Stimulated activated CD8-positive, alpha-beta memory T cell treated with anti-CD3 and anti-CD28 coated beads, Interleukin-12 subunit alpha, Interleukin-12 subunit beta, amount 100 ng/mL, for 1 hour (primary cell): ENCODE data around the gene TALDO1.

Source experiments
- DNase-seq: peaks from one replicate; pipeline ENCODE4 v3.0.0-alpha.2; 2020; ENCODE audit warnings: low read depth

Gene TALDO1

GRCh38 chr11:770642-771616 is 23.7 kb downstream of the TALDO1 start:
- no peak for DNase-seq

- no peak for DNase-seq
Observed at GRCh38 chr11:771617-772204, 24.4 kb downstream of the TALDO1 start.

GRCh38 chr11:772429-773390 is 25.4 kb downstream of the TALDO1 start:
- DNase-seq = no peak

- DNase-seq = no peak
Observed at GRCh38 chr11:773425-773824, 26.2 kb downstream of the TALDO1 start.

GRCh38 chr11:773830-774229 is 26.6 kb downstream of the TALDO1 start:
- DNase-seq = no peak

GRCh38 chr11:774873-775592 is 27.8 kb downstream of the TALDO1 start:
- DNase-seq = no peak

GRCh38 chr11:776263-776560 is 28.9 kb downstream of the TALDO1 start:
- DNase-seq = no peak

- DNase-seq = no peak
Observed at GRCh38 chr11:776561-777287, 29.5 kb downstream of the TALDO1 start.

- peak; percentile 90 for DNase-seq
Observed at GRCh38 chr11:777288-778255, 30.3 kb downstream of the TALDO1 start, which contains the start of gene GATD1. GATD1 (minus strand) TSS chr11:777487; CDS start chr11:777462, 25 bp downstream.

- no peak for DNase-seq
Observed at GRCh38 chr11:778976-779954, 32.0 kb downstream of the TALDO1 start.

GRCh38 chr11:779955-780532 is 32.8 kb downstream of the TALDO1 start:
- no peak for DNase-seq

GRCh38 chr11:782264-783174 is 35.3 kb downstream of the TALDO1 start:
- no peak for DNase-seq

- DNase-seq = no peak
Observed at GRCh38 chr11:783581-784015, 36.3 kb downstream of the TALDO1 start.

- no peak for DNase-seq
Observed at GRCh38 chr11:786235-787083, 39.2 kb downstream of the TALDO1 start.

GRCh38 chr11:787084-787675 is 39.9 kb downstream of the TALDO1 start:
- DNase-seq = no peak
